NCI-H524 treated with DMSO at 0.1 percent for 48 hours (cell line): ENCODE data around the gene WNT8A.
"Not testable (repeated sequence)": the region's sequence is repeated elsewhere in the genome, so short reads cannot be mapped to it uniquely, and the experiment has no call there.

ENCODE experiments used
- DNase-seq: peaks from one replicate; lab custom pipeline; 2025; lab: John Stamatoyannopoulos, UW

The WNT8A gene

GRCh38 chr5:138083702-138084101 lies at the start of gene WNT8A:
Gene WNT8A (plus strand): TSS chr5:138084033. CDS start chr5:138084128, 95 bp downstream.
- no peak for DNase-seq

DNA sequence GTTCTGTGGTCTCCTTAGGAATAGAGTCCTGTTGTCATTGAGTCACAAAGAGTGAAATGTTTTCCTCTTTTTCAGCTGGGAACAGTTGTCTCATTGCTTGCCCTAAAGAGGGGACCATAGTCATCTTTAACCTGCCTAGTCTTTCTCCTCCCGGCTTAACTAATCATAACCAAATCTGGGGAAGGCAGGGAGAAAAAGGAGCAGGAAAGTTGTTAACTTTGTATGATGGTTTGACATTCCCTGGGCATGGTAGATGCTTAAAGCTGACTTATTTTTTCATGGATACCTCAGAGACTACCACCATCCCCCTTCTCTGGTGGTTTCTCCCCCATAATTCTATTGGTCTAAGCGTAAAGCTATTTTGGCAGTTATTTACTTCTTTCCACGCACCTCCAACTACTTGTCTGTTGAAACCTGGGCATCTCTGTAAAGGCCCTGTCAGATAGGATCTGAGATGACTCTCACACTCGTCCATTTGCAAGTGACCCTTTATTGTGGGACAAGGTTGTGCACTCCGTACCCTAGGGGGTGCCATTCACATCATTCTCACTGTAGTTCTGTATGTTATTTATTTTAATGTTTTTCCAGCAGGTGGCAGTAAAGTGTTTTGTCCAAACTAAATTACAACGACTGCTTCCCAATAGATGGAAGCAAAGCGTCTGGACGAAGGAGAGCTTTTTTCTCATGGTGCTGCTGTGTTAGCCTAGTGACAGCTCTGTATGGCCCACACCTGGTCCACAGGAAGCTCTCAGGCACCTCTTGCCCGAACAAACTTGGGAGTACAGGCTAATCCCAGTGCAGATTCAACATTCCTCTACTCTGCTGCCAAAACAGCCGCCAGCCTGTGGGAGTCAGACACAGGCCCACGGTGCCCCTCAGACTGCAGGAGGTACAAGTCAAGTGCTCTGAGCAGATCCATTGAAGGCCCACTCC lies 48.0 kb upstream of the WNT8A start:
- peak; percentile 63 for DNase-seq

- DNase-seq = no peak
Measured at GRCh38 chr5:138037271-138037670, 46.6 kb upstream of the WNT8A start.

GRCh38 chr5:138037907-138038633 lies 45.8 kb upstream of the WNT8A start:
- no peak for DNase-seq

DNA sequence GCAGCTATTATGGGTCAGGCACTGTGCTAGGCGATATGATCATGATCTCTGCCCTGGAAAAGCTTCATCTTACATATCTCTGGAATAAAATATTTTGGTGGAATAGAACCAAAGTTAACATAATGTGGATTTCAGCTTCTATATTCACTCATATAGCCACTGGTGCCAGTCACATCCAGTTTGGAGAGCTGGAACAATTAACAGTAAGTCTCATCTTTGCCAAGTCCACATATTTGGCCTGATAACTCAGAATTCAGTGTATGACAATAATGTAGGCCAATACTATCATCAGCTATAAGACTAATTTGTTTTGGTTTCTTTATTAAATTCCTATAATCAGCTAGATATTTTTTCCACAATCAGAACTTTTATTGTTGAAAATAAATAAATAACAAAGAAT lies 45.0 kb upstream of the WNT8A start:
- DNase-seq = no peak

DNA sequence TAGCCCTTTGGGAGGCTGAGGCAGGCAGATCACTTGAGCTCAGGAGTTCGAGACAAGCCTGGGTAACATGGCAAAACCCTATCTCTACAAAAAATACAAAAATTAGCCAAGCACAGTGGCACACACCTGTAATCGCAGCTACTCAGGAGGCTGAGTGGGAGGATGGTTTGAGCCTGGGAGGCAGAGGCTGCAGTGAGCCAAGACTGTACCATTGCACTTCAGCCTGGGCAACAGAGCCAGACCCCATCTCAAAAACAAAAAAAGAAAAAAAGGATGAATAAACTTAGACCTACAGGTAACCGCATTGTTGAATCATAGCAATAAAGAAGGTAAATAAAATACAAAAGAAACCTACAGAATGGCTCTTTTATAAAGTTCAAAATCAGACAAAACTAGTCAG lies 38.5 kb upstream of the WNT8A start:
- not testable (repeated sequence) for DNase-seq

DNA sequence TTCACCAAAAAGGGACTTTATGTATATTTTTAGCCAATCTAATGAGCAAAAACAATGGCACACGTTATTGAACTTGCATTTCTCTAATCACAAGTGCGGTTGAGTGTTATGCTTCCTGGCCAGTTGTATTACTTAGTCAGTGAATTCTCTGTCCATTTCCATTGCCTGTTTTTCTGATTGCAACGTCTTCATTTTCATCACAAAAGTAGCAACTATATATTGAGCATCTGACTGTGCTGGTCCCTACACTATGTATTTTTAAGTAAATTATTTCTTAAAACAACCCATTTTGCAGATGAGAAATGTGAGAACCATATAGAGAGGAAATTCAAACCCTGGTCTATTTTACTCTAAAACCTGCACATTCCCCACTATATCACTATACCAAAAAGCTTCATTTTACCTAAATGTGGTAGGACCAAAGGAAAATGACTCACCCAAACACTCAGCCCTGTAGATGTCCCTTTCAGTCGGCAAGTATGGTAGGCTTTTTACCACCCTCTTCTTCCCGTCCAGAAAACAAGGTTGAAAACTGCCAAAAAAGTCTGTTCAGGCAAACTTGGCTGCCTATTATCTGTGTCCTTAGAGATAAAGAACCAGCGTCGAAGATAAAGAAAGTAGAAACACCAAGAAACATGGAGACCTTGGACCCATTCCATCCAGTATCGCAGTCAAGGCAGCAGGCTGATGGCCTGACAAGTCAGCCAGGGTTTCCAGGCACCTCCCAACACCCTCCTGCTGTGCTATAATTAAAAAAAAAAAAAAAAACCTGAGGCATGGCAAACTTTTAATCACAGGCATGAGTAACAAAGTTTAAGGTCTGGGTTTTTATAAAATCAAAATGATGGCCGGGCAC lies 32.2 kb upstream of the WNT8A start:
- no peak for DNase-seq

- not testable (repeated sequence) for DNase-seq
Measured at GRCh38 chr5:138052718-138053117, 31.1 kb upstream of the WNT8A start.

GRCh38 chr5:138053554-138053953 lies 30.3 kb upstream of the WNT8A start:
- no peak for DNase-seq

- no peak for DNase-seq
Measured at GRCh38 chr5:138054206-138054605, 29.6 kb upstream of the WNT8A start.

DNA sequence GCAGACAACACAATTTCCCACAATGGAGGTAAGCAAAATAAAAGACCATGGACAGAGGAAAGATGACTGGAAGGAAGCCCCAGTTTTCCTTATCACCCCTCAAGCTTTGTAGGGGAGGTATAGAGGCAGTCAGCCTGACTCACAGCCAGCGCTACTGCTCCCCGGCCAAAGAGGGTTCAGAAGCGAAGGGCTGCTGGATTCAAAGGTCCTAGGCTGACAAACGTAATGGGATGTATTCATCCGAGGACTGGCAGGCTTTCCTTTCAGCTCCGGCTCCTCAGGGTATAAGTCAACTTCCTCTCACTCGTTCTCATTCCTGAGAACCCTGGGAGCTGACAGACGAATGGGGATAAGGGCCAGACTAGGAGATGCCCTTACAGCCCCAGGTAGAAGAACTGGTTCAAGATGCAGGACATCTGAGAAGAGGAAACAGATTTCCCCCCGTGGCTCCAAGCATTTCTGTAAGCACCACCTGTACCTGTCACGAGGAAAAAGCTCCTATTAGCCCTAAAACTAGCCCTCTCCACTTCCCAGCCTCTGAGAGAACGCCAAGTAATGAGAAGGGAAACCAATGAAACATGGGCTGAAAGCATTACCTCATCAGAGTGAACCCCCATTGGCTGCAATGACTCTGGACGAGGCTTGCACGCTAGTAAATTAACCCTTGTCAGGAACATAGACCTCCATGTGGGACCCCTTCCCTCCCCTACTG lies 28.8 kb upstream of the WNT8A start:
- DNase-seq = no peak

DNA sequence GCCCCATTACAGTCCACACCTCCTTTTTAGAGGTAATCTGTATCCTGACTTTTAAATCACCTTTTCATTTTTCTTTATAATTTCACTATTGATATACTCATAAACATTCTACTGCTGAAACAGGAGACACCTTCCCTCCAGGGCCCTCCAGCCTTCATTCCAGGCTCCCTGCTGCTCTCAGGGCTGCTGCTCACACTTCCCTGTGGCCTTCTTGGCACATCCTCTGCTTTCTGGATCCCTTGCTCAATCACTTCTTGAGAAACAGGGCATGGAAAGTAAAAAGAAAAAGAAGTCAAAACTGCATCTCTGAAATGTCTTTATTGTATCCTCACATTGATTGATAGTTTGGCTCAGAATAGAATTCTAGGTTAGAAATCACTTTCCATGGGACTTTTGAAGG lies 19.3 kb upstream of the WNT8A start:
- DNase-seq = no peak

DNA sequence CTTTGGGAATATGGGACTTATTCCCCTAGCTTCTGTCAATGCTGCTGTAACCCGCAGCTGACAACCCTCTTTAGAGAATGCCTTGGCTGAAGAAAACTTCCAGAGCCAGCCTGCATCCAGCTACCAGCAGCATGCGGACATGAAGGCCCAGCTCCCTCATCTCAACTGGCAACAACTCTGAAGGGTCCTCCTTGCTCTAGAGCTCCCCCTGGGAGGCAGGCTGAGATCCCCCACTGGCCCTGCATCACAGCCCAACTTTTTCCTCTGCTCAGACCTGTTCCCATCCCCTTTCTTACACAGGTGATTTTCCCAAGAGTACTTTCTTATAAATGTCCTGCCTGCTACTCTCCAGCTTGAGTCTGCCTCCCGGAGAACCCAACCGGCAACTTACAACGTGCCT lies 18.7 kb upstream of the WNT8A start:
- DNase-seq = no peak

DNA sequence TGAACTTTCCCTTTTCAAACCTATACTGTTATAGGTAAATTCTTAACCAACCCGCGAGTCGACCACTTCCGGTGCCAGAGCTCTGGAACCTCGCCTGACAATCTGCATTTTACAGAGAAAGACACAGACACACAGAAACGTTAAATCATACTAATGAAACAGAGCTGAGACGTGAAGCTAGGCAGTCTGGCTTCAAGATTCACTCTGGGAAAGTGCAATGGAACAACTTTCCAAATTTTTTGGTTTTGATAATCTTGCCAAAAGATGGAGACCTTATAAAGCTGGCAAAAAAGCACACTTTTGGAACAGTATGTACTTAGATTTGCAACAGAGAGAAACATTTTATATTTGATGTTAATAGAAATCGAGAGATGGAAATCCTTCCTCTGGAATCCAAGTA lies 15.9 kb upstream of the WNT8A start:
- DNase-seq = no peak

DNA sequence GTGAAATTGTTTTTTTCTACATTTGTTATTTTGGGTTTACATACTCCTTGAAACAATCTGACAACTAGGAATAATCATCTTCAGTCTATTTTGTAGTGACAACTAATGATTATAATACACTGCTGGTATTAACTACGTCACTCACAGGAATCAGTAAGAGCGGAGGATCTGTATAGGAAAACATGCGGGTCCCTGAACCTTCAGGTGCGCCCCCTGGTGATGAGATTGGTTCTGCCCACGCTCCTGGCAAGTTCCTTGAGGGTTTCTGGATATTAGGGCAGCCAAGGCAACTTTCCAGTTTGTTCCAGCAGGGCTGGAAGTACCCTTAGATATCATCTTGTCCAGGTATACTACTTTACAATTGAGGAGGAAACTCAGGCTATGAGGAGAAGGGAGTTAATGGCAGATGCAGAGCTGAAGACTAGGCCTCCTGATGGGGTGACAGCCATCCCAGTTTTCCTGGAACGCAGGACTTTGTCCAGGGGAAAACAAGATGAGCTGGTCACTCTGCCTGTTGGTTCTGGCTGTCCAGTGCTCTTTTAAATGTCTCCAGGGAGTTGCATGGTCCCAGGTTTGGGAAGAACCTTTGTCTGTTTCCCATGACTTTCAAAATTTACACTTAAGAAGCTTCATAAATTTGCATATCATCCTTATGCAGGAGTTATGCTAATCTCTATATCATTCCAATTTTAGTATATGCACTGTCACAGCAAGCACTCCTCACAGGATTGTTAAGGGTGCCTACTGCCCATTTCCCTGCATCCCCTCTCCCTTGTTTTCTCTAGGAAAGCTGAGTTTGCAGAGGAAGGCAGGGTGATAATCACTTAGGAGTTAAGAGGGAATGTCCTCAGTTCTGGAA lies 14.9 kb upstream of the WNT8A start:
- DNase-seq = peak; percentile 10

DNA sequence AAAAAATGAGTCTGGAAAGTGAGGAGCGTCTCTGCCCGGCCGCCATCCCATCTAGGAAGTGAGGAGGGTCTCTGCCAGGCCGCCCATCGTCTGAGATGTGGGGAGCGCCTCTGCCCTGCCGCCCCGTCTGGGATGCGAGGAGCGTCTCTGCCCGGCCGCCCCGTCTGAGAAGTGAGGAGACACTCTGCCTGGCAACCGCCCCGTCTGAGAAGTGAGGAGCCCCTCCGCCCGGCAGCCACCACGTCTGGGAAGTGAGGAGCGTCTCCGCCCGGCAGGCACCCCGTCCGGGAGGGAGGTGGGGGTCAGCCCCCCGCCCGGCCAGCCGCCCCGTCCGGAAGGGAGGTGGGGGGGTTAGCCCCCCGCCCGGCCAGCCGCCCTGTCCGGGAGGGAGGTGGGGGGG lies 13.8 kb upstream of the WNT8A start:
- DNase-seq = not testable (repeated sequence)

- peak; percentile 3 for DNase-seq
Measured at GRCh38 chr5:138077064-138077696, 6.7 kb upstream of the WNT8A start.

- no peak for DNase-seq
Measured at GRCh38 chr5:138078006-138078643, 5.7 kb upstream of the WNT8A start.

- no peak for DNase-seq
Measured at GRCh38 chr5:138082033-138082432, 1.8 kb upstream of the WNT8A start.

DNA sequence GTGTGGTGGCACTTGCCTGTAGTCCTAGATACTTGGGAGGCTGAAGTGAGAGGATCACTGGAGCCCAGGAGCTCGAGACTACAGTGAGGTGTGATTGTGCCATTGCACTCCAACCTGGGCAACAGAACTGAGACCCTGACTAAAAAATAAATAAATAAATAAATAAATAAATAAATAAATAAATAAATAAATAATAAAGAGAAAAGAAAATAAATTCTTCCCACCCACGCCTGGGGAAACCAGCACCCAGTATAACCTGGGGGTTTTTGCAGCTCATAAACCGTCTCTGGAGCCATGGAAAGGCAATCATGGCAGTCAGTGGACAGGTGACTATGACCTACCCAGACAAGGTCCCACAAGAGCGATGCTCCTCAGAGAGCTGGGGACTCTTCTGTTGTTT lies 7.9 kb downstream of the WNT8A start:
- no peak for DNase-seq
